GM19397 (cell line): ENCODE data around the gene OR52B2.
"Not testable (repeated sequence)": the region's sequence is repeated elsewhere in the genome, so short reads cannot be mapped to it uniquely, and the experiment has no call there.

Experiments
- ATAC-seq: cut with Tn5 transposase; IDR thresholded peaks from one replicate; pipeline ENCODE4 v1.9.1; 2021; ENCODE audit warnings: mild to moderate bottlenecking, moderate library complexity; ENCODE audit not compliant: unreplicated experiment

OR52B2 gene

DNA sequence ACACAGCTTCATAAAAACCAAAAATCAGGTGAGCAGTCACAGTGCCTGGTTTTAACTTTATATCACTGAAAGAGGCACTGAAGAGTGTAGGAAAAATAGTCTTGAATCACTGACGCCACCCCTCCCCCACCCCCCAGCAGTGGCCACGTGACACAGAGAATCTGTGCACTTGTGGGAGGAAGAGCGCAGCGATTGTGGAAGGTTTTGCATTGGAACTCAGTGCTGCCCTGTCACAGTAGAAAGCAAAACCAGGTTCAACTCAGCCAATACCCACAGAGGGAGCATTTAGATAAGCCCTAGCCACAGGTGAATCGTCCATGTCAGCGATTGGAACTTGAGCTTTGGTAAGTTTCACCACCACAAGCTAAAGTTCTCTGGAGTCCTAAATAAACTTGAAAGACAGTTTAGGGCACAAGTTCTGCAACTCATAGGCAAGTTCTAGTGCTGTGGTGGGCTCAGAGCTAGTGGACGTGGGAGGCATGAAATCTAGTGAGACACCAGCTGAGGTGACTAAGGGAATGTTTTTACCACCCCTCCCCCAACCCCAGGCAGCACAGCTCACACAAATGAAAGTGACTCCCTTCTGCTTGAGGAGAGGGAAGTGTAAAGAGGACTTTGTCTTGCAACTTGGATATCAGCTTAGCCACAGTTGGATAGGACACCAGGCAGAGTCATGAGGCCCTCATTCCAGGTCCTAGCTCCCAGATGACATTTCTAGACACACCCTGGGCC, 13.3 kb downstream of the OR52B2 start:
- no peak for ATAC-seq

DNA sequence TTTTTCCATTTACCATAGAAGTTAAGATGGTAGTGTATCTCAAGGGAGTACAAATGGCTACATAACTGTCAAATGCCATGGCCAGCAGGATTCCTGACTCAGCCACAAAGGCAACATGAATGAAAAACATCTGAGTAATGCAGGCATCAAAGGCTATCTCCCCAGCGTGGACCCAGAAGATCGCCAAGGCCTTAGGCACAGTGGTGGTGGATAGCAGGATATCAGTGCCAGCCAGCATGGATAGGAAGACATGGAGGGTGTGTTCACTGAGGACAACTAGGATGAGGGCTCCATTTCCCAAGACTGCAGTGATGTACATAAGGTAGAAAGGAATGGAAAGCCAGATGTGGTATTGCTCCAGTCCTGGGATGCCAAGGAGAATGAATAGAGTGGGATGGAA, 18.0 kb downstream of the OR52B2 start:
- no peak for ATAC-seq

GRCh38 chr11:6151117-6151516, 19.0 kb downstream of the OR52B2 start:
- ATAC-seq = no peak

- ATAC-seq = not testable (repeated sequence)
Measured at GRCh38 chr11:6143737-6144136, 26.4 kb downstream of the OR52B2 start.

GRCh38 chr11:6142936-6143335, 27.2 kb downstream of the OR52B2 start:
- no peak for ATAC-seq

GRCh38 chr11:6135936-6136335, 34.2 kb downstream of the OR52B2 start:
- not testable (repeated sequence) for ATAC-seq

DNA sequence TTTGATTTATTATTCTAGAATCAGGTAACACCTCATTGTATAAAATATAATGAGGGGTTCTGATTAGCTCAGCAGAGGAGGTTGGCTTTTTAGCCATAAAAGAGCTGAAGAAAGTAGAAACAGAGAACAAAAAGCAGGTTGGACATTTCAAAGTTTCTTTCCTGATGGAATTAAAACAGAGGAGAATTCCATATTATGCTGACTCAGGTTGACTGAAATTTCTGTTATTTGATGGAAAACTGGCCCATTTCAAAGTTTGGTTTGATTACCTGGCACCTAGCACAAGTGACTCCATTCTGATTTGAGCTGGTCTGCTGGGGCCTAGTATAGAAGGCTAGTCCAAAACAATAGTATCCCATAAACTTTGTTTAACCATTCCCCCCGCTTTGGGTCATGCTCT, 37.7 kb downstream of the OR52B2 start:
- no peak for ATAC-seq

DNA sequence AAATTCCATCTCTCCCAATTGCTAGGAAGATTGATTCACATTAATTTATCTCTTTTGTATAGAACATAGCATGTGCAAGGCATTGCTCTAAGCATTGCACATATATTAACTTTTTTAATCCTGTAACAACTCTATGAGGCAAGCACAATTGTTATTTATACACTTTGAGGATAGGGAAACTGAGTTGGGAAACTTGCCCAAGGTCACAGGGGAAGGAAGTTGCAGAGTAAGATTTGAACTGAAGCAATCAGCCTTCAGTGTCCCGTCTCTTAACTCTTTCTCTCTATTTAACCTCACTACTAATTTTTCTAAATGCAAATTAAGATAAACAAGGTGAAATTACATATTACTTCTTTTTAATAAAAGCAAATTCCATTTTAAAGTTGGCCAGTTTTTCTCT, 40.5 kb downstream of the OR52B2 start:
- ATAC-seq = no peak

GRCh38 chr11:6129011-6129410, 41.1 kb downstream of the OR52B2 start:
- ATAC-seq = no peak

GRCh38 chr11:6127881-6128280, 42.2 kb downstream of the OR52B2 start:
- no peak for ATAC-seq

- ATAC-seq = no peak
Measured at GRCh38 chr11:6124245-6124644, 45.9 kb downstream of the OR52B2 start.
